ENCODE measurements around the gene IL17RA. TPM values are rescaled to one million over a fixed set of nuclear protein-coding genes. Genes with fewer than 3 reads are reported as not detected.
A peak's percentile ranks its signal among the peaks of the same experiment; 100 is the strongest.

The IL17RA gene
- total RNA-seq, 1 donor from 2014 or later: 3.7 TPM

- DNase-seq (ENCODE audit: low read depth): no peak
- no peak for FAIRE-seq
- TF ChIP-seq CTCF (IDR thresholded peaks at IDR 0.05; ENCODE audit: insufficient read depth, low read length, severe bottlenecking): peak; percentile 20
These were observed 10.7 kb downstream of the IL17RA start for GRCh38 chr22:17095538-17095937.

GRCh38 chr22:17096071-17096470 is 11.3 kb downstream of the IL17RA start:
- no peak for DNase-seq (ENCODE audit: low read depth)
- Histone ChIP-seq H3K4me3 (ENCODE audit: low read depth, low read length) (no peak overlapping the region), H3K27me3 (ENCODE audit: control insufficient read depth, insufficient read depth, low read length) (no peaks in the 10 kb centered on the region), H3K36me3 (ENCODE audit: control insufficient read depth, insufficient read depth, low read length) (peaks cover 20% of the 10 kb centered on the region)
- no peak for TF ChIP-seq CTCF (IDR thresholded peaks at IDR 0.05; ENCODE audit: insufficient read depth, low read length, severe bottlenecking)
- no peak for FAIRE-seq

More at GRCh38 chr22:17095538-17095937, 10.7 kb downstream of the IL17RA start:
- no peaks in the 10 kb centered on the region for H3K27me3 ChIP-seq (ENCODE audit: control insufficient read depth, insufficient read depth, low read length)
- H3K4me3 ChIP-seq (ENCODE audit: low read depth, low read length): no peak overlapping the region
- H3K36me3 ChIP-seq (ENCODE audit: control insufficient read depth, insufficient read depth, low read length): peaks cover 18% of the 10 kb centered on the region

- H3K27me3 ChIP-seq (ENCODE audit: control insufficient read depth, insufficient read depth, low read length): no peaks in the 10 kb centered on the region
- peaks cover 23% of the 10 kb centered on the region for H3K36me3 ChIP-seq (ENCODE audit: control insufficient read depth, insufficient read depth, low read length)
- DNase-seq (ENCODE audit: low read depth) (no peak), FAIRE-seq (no peak)
- no peak for TF ChIP-seq CTCF (IDR thresholded peaks at IDR 0.05; ENCODE audit: insufficient read depth, low read length, severe bottlenecking)
- H3K4me3 ChIP-seq (ENCODE audit: low read depth, low read length): no peak overlapping the region
These were observed 12.3 kb downstream of the IL17RA start for GRCh38 chr22:17097062-17097461.

- no peak for DNase-seq (ENCODE audit: low read depth)
- Histone ChIP-seq H3K4me3 (ENCODE audit: low read depth, low read length) (no peak overlapping the region), H3K36me3 (ENCODE audit: control insufficient read depth, insufficient read depth, low read length) (peaks cover 25% of the 10 kb centered on the region), H3K27me3 (ENCODE audit: control insufficient read depth, insufficient read depth, low read length) (no peaks in the 10 kb centered on the region)
- no peak for TF ChIP-seq CTCF (IDR thresholded peaks at IDR 0.05; ENCODE audit: insufficient read depth, low read length, severe bottlenecking)
- no peak for FAIRE-seq
These were observed 12.9 kb downstream of the IL17RA start for GRCh38 chr22:17097701-17098100.

- FAIRE-seq (no peak), DNase-seq (ENCODE audit: low read depth) (no peak)
- no peaks in the 10 kb centered on the region for H3K27me3 ChIP-seq (ENCODE audit: control insufficient read depth, insufficient read depth, low read length)
- no peak for TF ChIP-seq CTCF (IDR thresholded peaks at IDR 0.05; ENCODE audit: insufficient read depth, low read length, severe bottlenecking)
- H3K4me3 ChIP-seq (ENCODE audit: low read depth, low read length): no peak overlapping the region
- peaks cover 25% of the 10 kb centered on the region for H3K36me3 ChIP-seq (ENCODE audit: control insufficient read depth, insufficient read depth, low read length)
These were observed 13.6 kb downstream of the IL17RA start for GRCh38 chr22:17098379-17098819.

- no peak for FAIRE-seq
- DNase-seq (ENCODE audit: low read depth): no peak
- no peak for TF ChIP-seq CTCF (IDR thresholded peaks at IDR 0.05; ENCODE audit: insufficient read depth, low read length, severe bottlenecking)
- H3K4me3 ChIP-seq (ENCODE audit: low read depth, low read length): no peak overlapping the region
- H3K36me3 ChIP-seq (ENCODE audit: control insufficient read depth, insufficient read depth, low read length): peaks cover 27% of the 10 kb centered on the region
- no peaks in the 10 kb centered on the region for H3K27me3 ChIP-seq (ENCODE audit: control insufficient read depth, insufficient read depth, low read length)
These were observed 15.8 kb downstream of the IL17RA start for GRCh38 chr22:17100621-17101020.

Measured in bronchial epithelial cell (primary cell).